HFF-Myc (cell line): ENCODE data around the gene SPRING1.

Experiments
- DNase-seq: peaks from one replicate; pipeline ENCODE4 v3.0.0-alpha.2; 2011; ENCODE audit warnings: low read depth; ENCODE audit errors: extremely low read depth
- H3K4me3 ChIP-seq: replicated peaks from 2 replicates; pipeline ENCODE4 v1.5.1; 2011; ENCODE audit warnings: low read depth, mild to moderate bottlenecking, control low read depth, low read length
- CTCF ChIP-seq: IDR thresholded peaks from 2 replicates; pipeline ENCODE4 v1.5.1; 2012; ENCODE audit warnings: mild to moderate bottlenecking, low read depth, low read length, control low read depth; ENCODE audit errors: missing control alignments

Gene SPRING1

DNA sequence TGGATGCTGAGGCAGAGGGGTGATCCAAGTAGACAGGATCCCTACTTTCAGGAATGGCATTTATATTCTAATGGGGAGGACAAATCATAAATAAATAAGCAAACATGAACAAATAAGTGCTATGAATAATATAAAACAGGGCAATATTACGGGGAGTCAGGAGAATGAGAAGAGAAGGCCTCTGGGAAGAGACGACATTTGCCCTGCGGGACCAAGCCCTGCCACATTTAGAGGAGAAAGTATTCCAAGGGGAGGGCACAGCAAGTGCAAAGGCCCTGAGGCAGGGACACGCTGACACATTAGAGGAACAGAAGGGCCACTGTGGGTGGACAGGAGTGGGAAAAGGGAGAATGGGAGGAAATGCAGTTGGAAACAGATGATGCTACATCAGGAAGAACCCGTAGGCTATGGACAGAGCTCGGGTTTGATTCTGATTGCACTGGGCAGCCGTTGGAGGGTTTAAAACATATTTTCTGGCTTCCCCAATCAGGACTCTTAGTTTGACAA, 1.6 kb upstream of the SPRING1 start:
- TF ChIP-seq CTCF: no peak
- DNase-seq: no peak
- H3K4me3 ChIP-seq: no peak overlapping the region

DNA sequence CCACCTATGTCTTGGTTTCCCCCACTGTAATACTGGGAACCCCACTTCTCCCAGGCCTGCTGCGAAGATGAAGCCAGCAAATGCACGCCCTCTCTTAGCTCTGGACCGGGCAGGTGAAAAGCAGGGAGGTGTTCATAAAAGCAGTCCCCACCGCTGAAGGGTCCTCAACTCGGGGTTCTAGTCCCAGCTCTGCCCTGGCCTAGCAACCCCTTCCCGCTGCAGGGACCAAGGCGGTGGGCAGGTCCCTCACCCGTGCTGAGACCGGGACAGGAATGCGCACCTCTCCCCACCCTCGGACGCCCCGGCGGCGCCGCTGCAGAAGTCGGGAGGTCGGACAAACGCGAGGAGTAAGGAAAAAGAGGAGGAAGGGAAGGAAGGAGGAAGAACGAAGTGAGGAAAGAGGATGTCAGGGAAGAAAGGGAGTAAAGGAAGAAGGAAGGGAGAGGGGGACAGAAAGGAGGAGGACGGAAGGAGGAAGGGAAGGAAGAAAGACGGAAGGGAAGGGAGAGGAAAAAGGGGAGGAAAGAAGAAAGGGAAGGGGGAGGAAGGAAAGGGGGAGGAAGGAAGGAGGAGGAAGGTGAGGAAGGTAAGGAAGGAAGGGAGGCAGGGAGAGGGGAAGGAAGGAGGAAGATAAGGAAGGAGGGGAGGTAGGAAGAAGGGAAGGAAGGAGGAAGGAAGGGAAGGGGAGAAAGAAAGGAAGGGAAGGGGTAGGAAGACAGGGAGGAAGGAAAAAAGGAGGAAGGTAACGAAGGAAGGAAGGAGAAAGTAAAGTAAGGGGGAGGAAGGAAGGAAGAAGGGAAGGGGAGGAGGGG, 701 bp downstream of the SPRING1 start:
- no peak for TF ChIP-seq CTCF
- no peak for DNase-seq
- peak overlapping the region; percentile 91 for H3K4me3 ChIP-seq

GRCh38 chr12:116735951-116736599, 1.8 kb downstream of the SPRING1 start:
- no peak for TF ChIP-seq CTCF
- DNase-seq: no peak
- H3K4me3 ChIP-seq: peak overlapping the region; percentile 91

DNA sequence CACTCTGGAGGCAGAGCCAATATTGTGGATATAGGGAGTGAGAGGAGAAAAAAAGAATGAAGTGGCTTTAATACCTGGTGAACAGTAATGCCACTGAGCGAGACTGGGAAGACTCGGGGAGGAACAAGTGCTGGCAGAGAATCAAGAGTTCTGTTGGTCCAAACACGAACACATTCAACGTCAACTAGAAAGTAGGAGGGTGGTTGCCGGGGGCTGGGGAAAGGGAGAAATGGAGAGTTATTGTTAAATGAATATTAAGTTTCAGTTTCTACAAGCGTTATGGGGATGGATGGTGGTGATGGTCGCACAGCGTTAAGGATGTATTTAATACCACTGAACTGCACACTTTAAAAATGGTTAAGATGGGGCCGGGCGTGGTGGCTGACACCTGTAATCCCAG, 2.8 kb downstream of the SPRING1 start:
- H3K4me3 ChIP-seq: no peak overlapping the region
- no peak for TF ChIP-seq CTCF
- no peak for DNase-seq

- no peak for DNase-seq
- no peak for TF ChIP-seq CTCF
- no peak overlapping the region for H3K4me3 ChIP-seq
Observed at GRCh38 chr12:116734156-116734768, 3.6 kb downstream of the SPRING1 start.

- TF ChIP-seq CTCF: no peak
- no peak overlapping the region for H3K4me3 ChIP-seq
Observed at GRCh38 chr12:116731801-116732200, 6.1 kb downstream of the SPRING1 start.

More at GRCh38 chr12:116731801-116732200, 6.1 kb downstream of the SPRING1 start:
- no peak for DNase-seq
